Trophoblast cell (in vitro differentiated cells and primary cell): ENCODE data around the gene ADGRB3.

ENCODE experiments used
- DNase-seq, 2 donors: peaks; one replicate each; pipeline ENCODE4 v3.0.0-alpha.2; 2016
- H2AFZ ChIP-seq: 2 replicates; pipeline ENCODE4 v1.6.1; 2013; ENCODE audit warnings: low read length, moderate library complexity, mild to moderate bottlenecking; ENCODE audit not compliant: insufficient read depth, poor library complexity
- H2AK5ac ChIP-seq: 2 replicates; pipeline ENCODE4 v1.6.1; 2013; ENCODE audit warnings: mild to moderate bottlenecking, low read length
- H2BK120ac ChIP-seq: 2 replicates; pipeline ENCODE4 v1.6.1; 2013; ENCODE audit warnings: low read length, mild to moderate bottlenecking, moderate library complexity; ENCODE audit not compliant: insufficient read depth, poor library complexity
- H2BK12ac ChIP-seq: 2 replicates; pipeline ENCODE4 v1.6.1; 2013; ENCODE audit warnings: mild to moderate bottlenecking, low read length, moderate library complexity
- H2BK5ac ChIP-seq: 2 replicates; pipeline ENCODE4 v1.6.1; 2013; ENCODE audit warnings: low read length, low read depth, moderate library complexity, mild to moderate bottlenecking; ENCODE audit not compliant: poor library complexity
- H3K14ac ChIP-seq: 2 replicates; pipeline ENCODE4 v1.6.1; 2013; ENCODE audit warnings: mild to moderate bottlenecking, low read length
- H3K18ac ChIP-seq: 2 replicates; pipeline ENCODE4 v1.6.1; 2013; ENCODE audit warnings: mild to moderate bottlenecking, low read length
- H3K23ac ChIP-seq: 2 replicates; pipeline ENCODE4 v1.6.1; 2013; ENCODE audit warnings: low read length
- H3K27ac ChIP-seq: 2 replicates; pipeline ENCODE4 v1.5.1; 2013; ENCODE audit warnings: low read depth, mild to moderate bottlenecking, inconsistent platforms, low read length, moderate library complexity
- H3K27me3 ChIP-seq: 2 replicates; pipeline ENCODE4 v1.6.1; 2013; ENCODE audit warnings: inconsistent platforms, mild to moderate bottlenecking, low read length, moderate library complexity; ENCODE audit not compliant: insufficient read depth
- H3K36me3 ChIP-seq, 2 experiments: 1 replicate in 1 of 2; 2 replicates in 1 of 2; pipeline ENCODE4 v1.6.1; 2013; ENCODE audit warnings: low read length in 2 of 2, mild to moderate bottlenecking in 2 of 2, moderate library complexity in 1 of 2; ENCODE audit not compliant: insufficient read depth in 2 of 2, control insufficient read depth in 1 of 2
- H3K4ac ChIP-seq: 2 replicates; pipeline ENCODE4 v1.6.1; 2013; ENCODE audit warnings: low read depth, mild to moderate bottlenecking, low read length, moderate library complexity
- H3K4me1 ChIP-seq, 2 experiments: 1 replicate in 1 of 2; 2 replicates in 1 of 2; pipeline ENCODE4 v1.6.1; 2013; ENCODE audit warnings: low read length in 2 of 2, mild to moderate bottlenecking in 2 of 2, moderate library complexity in 1 of 2; ENCODE audit not compliant: insufficient read depth in 2 of 2, control insufficient read depth in 1 of 2
- H3K4me2 ChIP-seq: 2 replicates; pipeline ENCODE4 v1.6.1; 2013; ENCODE audit warnings: inconsistent platforms, mild to moderate bottlenecking, low read length, moderate library complexity
- H3K4me3 ChIP-seq: 2 replicates; pipeline ENCODE4 v1.5.1; 2013; ENCODE audit warnings: mild to moderate bottlenecking, low read depth, low read length, inconsistent platforms
- H3K79me1 ChIP-seq: one replicate; pipeline ENCODE4 v1.6.1; 2013; ENCODE audit warnings: low read length
- H3K79me2 ChIP-seq: 2 replicates; pipeline ENCODE4 v1.6.1; 2013; ENCODE audit warnings: low read length, mild to moderate bottlenecking; ENCODE audit not compliant: control insufficient read depth, insufficient read depth, poor library complexity
- H3K9ac ChIP-seq: 2 replicates; pipeline ENCODE4 v1.6.1; 2013; ENCODE audit warnings: mild to moderate bottlenecking, low read length
- H3K9me3 ChIP-seq: 2 replicates; pipeline ENCODE4 v1.6.1; 2013; ENCODE audit warnings: low read depth, mild to moderate bottlenecking, control low read depth, inconsistent platforms, low read length; ENCODE audit not compliant: insufficient read depth
- H4K12ac ChIP-seq: 2 replicates; pipeline ENCODE4 v1.6.1; 2013; ENCODE audit warnings: low read depth, mild to moderate bottlenecking, low read length, moderate library complexity
- H4K8ac ChIP-seq: 2 replicates; pipeline ENCODE4 v1.6.1; 2013; ENCODE audit warnings: low read depth, mild to moderate bottlenecking, low read length, moderate library complexity
- H4K91ac ChIP-seq: one replicate; pipeline ENCODE4 v1.6.1; 2013; ENCODE audit warnings: low read depth, mild to moderate bottlenecking, low read length, moderate library complexity
- WGBS: extraction: QIAGEN DNeasy Blood & Tissue Kit; methylation state at CpG from one replicate; pipeline ENCODE4 v1.1.7; 2013; ENCODE audit warnings: missing lambda C conversion rate; ENCODE audit not compliant: insufficient read length, insufficient coverage; ENCODE audit errors: extremely low coverage; 5-methylcytosine and 5-hydroxymethylcytosine counted together

Gene ADGRB3

GRCh38 chr6:68852791-68853190 lies 217.7 kb downstream of the ADGRB3 start:
- Histone ChIP-seq H3K18ac (no peak overlapping the region), H3K27ac (no peak overlapping the region), H2BK12ac (no peak overlapping the region), H3K79me1 (no peaks in the 10 kb centered on the region), H3K4me2 (no peak overlapping the region), H3K4me1 (no peaks in the 10 kb centered on the region), H3K9ac (no peak overlapping the region), H2AFZ (no peak overlapping the region), H3K4me3 (no peak overlapping the region), H3K4ac (no peak overlapping the region), H3K14ac (no peak overlapping the region), H2BK120ac (no peak overlapping the region), H4K12ac (no peak overlapping the region), H3K36me3 (no peaks in the 10 kb centered on the region), H2BK5ac (no peak overlapping the region), H3K23ac (no peak overlapping the region), H3K9me3 (no peaks in the 10 kb centered on the region), H2AK5ac (no peak overlapping the region), H3K79me2 (no peaks in the 10 kb centered on the region), H3K27me3 (no peaks in the 10 kb centered on the region), H4K91ac (no peak overlapping the region), H4K8ac (no peak overlapping the region)
- peak in 1 of 2 donors; percentile 57 for DNase-seq

- no peak overlapping the region for H3K14ac ChIP-seq
- no peak overlapping the region for H2BK12ac ChIP-seq
- no peak overlapping the region for H2AK5ac ChIP-seq
- DNase-seq: no peak
- H3K9ac ChIP-seq: no peak overlapping the region
- no peak overlapping the region for H3K4me2 ChIP-seq
- H3K27ac ChIP-seq: no peak overlapping the region
- no peak overlapping the region for H2BK5ac ChIP-seq
- H3K4ac ChIP-seq: no peak overlapping the region
- H3K79me2 ChIP-seq: no peaks in the 10 kb centered on the region
- H2AFZ ChIP-seq: no peak overlapping the region
- no peak overlapping the region for H3K23ac ChIP-seq
- H3K4me1 ChIP-seq: no peaks in the 10 kb centered on the region
- no peak overlapping the region for H4K8ac ChIP-seq
- H3K9me3 ChIP-seq: peaks cover 2% of the 10 kb centered on the region
- no peak overlapping the region for H4K91ac ChIP-seq
- no peaks in the 10 kb centered on the region for H3K79me1 ChIP-seq
- H3K18ac ChIP-seq: no peak overlapping the region
- no CpG with 5 or more reads among the region's 1 CpG for WGBS
- no peak overlapping the region for H4K12ac ChIP-seq
- H3K36me3 ChIP-seq: no peaks in the 10 kb centered on the region
- H3K27me3 ChIP-seq: no peaks in the 10 kb centered on the region
- H2BK120ac ChIP-seq: no peak overlapping the region
- H3K4me3 ChIP-seq: no peak overlapping the region
Observed at GRCh38 chr6:68859233-68859632, 224.2 kb downstream of the ADGRB3 start.

GRCh38 chr6:68868646-68869045 lies 233.6 kb downstream of the ADGRB3 start:
- Histone ChIP-seq H3K4me2 (no peak overlapping the region), H4K12ac (no peak overlapping the region), H2BK120ac (no peak overlapping the region), H3K27ac (no peak overlapping the region), H3K14ac (no peak overlapping the region), H2AK5ac (no peak overlapping the region), H4K8ac (no peak overlapping the region), H3K9ac (no peak overlapping the region), H3K79me2 (no peaks in the 10 kb centered on the region), H3K18ac (no peak overlapping the region), H3K36me3 (no peaks in the 10 kb centered on the region), H3K4ac (no peak overlapping the region), H3K4me1 (no peaks in the 10 kb centered on the region), H3K4me3 (no peak overlapping the region), H2BK12ac (no peak overlapping the region), H2AFZ (no peak overlapping the region), H3K79me1 (no peaks in the 10 kb centered on the region), H2BK5ac (no peak overlapping the region), H4K91ac (no peak overlapping the region), H3K9me3 (peaks cover 6% of the 10 kb centered on the region), H3K27me3 (no peaks in the 10 kb centered on the region), H3K23ac (no peak overlapping the region)
- no peak for DNase-seq

- no peak overlapping the region for H3K4me2 ChIP-seq
- H2BK5ac ChIP-seq: no peak overlapping the region
- no peak overlapping the region for H2BK120ac ChIP-seq
- no peak overlapping the region for H3K4ac ChIP-seq
- H3K18ac ChIP-seq: no peak overlapping the region
- no CpG with 5 or more reads among the region's 1 CpG for WGBS
- no peak overlapping the region for H4K8ac ChIP-seq
- H3K79me1 ChIP-seq: no peaks in the 10 kb centered on the region
- no peaks in the 10 kb centered on the region for H3K27me3 ChIP-seq
- no peak overlapping the region for H3K27ac ChIP-seq
- H3K9me3 ChIP-seq: no peaks in the 10 kb centered on the region
- no peak overlapping the region for H3K14ac ChIP-seq
- H3K79me2 ChIP-seq: no peaks in the 10 kb centered on the region
- H3K4me3 ChIP-seq: no peak overlapping the region
- H2AK5ac ChIP-seq: no peak overlapping the region
- H2BK12ac ChIP-seq: no peak overlapping the region
- no peak for DNase-seq
- no peaks in the 10 kb centered on the region for H3K36me3 ChIP-seq
- no peak overlapping the region for H3K9ac ChIP-seq
- no peak overlapping the region for H4K12ac ChIP-seq
- H2AFZ ChIP-seq: no peak overlapping the region
- no peak overlapping the region for H3K23ac ChIP-seq
- no peaks in the 10 kb centered on the region for H3K4me1 ChIP-seq
- H4K91ac ChIP-seq: no peak overlapping the region
Observed at GRCh38 chr6:68873236-68873635, 238.2 kb downstream of the ADGRB3 start.

- Histone ChIP-seq H3K4me2 (no peak overlapping the region), H4K12ac (no peak overlapping the region), H4K8ac (no peak overlapping the region), H2BK12ac (no peak overlapping the region), H4K91ac (no peak overlapping the region), H3K14ac (no peak overlapping the region), H3K4ac (no peak overlapping the region), H3K27ac (no peak overlapping the region), H3K9me3 (no peaks in the 10 kb centered on the region), H3K36me3 (no peaks in the 10 kb centered on the region), H3K9ac (no peak overlapping the region), H3K79me2 (no peaks in the 10 kb centered on the region), H3K4me3 (no peak overlapping the region), H2AK5ac (no peak overlapping the region), H3K18ac (no peak overlapping the region), H3K4me1 (no peaks in the 10 kb centered on the region), H2BK5ac (no peak overlapping the region), H3K79me1 (no peaks in the 10 kb centered on the region), H3K27me3 (no peaks in the 10 kb centered on the region), H3K23ac (no peak overlapping the region), H2BK120ac (no peak overlapping the region), H2AFZ (no peak overlapping the region)
- DNase-seq: no peak
- WGBS: no CpG with 5 or more reads among the region's 1 CpG
Observed at GRCh38 chr6:68874747-68875146, 239.7 kb downstream of the ADGRB3 start.
